Left forelimb (tissue), 1 donor: Measurements from ENCODE around the gene OR11L1.

Source experiments
- DNase-seq: peaks from one replicate; pipeline ENCODE4 v3.0.0-alpha.2; 2018; ENCODE audit warnings: low spot score

The OR11L1 gene, protein sequence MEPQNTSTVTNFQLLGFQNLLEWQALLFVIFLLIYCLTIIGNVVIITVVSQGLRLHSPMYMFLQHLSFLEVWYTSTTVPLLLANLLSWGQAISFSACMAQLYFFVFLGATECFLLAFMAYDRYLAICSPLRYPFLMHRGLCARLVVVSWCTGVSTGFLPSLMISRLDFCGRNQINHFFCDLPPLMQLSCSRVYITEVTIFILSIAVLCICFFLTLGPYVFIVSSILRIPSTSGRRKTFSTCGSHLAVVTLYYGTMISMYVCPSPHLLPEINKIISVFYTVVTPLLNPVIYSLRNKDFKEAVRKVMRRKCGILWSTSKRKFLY

DNA sequence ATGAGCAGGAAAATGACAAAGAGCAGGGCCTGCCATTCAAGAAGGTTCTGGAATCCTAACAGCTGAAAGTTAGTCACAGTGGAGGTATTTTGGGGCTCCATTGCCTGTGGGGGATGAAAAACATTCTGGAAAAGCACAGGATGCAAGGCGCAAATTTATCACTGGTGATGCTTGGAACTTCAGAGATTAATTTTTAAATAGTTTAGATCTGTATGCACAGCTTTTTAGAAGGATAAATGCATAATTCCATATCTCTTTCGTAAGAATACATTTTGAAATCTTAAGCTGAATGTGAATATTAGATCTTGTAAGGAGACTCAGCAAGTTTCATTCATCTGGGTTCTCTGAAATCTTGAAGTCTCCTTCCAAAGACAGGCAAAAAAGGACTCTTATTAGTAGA lies at the start of gene OR11L1:
Gene OR11L1 (minus strand): TSS at position 101 of the 400 bp plus-strand sequence. CDS start 0 bp downstream, at position 101.
- DNase-seq = no peak

DNA sequence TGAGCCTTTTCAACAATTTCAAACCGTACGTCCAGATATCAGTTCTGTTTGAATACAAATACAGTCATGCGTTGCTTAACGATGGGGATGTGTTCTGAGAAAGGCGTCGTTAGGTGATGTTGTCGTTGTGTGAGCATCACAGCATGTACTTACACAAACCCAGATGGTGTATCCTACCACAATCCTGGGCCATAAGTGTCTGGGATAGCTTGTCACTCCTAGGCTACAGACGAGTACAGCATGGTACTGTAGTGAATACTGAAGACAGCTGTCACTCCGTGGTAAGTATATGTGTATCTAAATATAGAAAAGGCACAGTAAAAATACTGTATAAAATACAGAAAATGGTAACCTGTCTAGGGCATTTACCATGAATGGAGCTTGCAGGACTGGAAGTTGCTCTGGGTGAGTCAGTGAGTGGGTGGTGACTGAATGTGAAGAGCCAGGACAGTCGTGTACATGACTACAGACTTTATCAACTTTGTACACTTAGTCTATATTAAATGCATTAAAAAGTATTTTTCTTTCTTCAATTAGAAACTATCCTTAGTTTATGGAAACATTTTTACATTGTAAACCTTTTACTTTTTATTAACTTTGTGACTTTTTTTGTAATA lies 43.2 kb upstream of the OR11L1 start:
- no peak for DNase-seq

DNA sequence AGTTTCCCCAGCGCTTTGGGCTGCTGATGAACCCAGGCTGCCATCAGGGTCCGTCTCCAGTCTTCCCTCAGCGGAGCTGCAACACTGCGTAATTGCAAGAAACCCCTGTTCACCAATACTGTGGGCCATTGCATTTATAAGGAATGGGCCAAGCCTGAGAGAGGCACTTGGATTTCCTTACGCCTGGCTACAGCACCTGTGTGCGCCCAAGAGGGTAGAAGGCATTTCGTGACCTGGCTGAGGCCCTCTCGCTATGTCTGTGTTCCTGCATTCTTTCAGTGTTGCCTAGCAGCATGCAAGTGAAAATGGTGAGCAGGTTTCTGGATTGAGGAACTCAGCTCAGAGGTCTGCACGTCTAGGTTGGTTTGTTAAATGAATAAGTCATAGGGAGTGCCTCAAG lies 41.6 kb upstream of the OR11L1 start:
- DNase-seq = no peak

DNA sequence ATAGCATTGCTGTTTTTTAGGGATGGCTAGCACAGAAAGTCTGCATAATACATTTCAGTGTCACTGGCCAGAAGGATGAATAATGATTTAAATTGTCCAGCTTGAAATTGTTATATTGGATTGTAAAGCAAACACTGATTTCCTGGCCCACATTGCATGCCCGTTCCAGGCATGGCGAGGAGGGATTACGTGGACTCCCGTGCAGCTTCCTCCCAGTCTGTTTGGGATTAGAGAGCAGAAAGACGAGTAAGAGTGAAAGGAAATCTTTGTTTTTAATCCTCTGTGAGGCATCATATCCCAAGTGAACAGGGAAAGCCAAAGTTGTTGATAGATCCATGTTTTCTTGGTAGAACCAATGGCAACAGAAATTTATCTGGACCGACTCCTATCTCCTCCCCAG lies 23.7 kb upstream of the OR11L1 start:
- DNase-seq = no peak

DNA sequence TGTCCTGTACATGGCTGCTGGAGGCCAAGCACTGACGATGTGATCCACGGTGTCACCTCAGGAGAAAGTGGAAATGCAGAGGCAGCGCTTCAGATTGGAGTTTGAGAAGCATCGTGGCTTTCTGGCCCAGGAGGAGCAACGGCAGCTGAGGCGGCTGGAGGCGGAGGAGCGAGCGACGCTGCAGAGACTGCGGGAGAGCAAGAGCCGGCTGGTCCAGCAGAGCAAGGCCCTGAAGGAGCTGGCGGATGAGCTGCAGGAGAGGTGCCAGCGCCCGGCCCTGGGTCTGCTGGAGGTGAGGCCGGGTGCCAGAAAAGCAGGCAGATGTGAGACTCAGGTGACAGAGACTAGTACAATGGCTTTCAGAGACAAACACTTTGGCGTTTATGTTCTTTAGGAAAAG lies 22.9 kb upstream of the OR11L1 start:
- no peak for DNase-seq

DNA sequence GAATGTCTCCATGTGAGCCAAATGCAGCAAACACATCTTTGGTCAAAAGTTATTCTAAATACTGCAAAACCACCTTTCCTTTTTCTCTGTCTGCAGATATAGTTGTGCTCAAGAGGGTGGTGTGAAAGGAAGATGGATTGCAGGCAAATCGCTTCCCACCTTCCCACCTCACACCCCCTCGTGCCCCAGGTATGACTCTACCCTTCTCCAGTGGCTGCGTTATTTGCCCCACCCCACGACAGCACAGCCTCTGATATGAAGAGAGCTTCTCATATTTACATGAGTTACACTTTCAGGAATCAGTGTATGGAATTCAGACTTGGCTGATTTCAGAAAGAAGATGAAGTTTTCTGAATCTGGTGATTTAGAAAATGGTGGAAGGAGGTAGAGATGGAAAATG lies 21.1 kb upstream of the OR11L1 start:
- no peak for DNase-seq

DNA sequence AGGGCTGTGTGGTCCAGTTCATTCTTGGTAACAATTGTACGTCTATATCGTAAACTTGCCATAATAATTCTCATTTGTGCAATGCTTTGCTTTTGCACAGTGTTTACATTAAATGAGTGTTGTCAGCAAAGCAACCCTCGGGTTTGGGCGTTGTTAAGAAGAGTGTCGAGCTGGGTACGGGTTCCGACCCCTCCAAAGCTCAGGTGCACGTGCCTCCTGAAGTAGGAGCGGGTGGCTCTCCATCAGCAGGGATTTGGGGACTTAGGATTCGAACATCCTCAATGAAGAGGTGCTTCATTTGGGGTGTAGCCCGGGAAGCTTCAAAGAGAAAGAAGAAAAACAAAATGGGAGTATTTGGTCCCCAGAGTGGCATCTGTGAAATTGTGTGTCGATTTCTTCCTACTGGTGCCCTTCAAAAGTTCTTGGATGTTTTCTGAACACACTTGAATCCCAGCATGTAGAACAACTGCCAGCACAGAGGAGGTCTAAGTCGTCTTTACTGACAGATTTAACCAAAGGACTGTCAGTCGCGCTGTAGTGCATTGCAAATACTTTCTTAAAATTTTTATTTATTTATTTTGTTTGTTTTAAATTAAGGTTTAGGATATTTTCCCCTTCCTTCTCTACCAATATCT lies 16.4 kb upstream of the OR11L1 start:
- DNase-seq = no peak

DNA sequence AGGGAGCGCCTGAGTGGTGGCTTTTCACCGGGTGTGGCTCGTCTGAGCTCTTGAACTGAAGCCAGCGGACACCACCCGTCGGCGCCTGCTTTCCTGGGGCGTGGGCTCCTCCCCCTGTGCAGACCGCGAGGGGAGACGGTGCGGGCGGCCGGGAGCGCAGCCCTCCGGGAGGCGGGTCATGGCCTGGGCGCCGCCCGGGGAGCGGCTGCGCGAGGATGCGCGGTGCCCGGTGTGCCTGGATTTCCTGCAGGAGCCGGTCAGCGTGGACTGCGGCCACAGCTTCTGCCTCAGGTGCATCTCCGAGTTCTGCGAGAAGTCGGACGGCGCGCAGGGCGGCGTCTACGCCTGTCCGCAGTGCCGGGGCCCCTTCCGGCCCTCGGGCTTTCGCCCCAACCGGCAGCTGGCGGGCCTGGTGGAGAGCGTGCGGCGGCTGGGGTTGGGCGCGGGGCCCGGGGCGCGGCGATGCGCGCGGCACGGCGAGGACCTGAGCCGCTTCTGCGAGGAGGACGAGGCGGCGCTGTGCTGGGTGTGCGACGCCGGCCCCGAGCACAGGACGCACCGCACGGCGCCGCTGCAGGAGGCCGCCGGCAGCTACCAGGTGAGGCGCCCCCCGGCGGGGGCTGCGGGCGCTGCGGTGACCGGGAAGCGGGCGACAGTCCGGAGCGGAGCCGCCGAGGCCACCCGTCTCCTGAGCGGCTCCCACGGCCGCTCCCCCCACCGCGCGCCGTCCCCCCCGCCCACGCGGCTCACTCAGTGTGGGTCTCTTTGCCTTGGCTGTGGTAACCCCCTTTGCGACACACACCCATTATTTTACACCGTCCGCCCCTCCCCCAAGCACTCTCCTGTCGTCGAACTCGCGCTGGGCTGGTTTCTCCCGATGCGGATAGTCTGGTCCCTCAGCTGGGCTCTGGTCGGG lies 15.6 kb upstream of the OR11L1 start, which contains the start of gene TRIM58:
Gene TRIM58 (plus strand): TSS at position 119 of the 916 bp plus-strand sequence. CDS start 60 bp downstream, at position 179.
- DNase-seq = no peak

DNA sequence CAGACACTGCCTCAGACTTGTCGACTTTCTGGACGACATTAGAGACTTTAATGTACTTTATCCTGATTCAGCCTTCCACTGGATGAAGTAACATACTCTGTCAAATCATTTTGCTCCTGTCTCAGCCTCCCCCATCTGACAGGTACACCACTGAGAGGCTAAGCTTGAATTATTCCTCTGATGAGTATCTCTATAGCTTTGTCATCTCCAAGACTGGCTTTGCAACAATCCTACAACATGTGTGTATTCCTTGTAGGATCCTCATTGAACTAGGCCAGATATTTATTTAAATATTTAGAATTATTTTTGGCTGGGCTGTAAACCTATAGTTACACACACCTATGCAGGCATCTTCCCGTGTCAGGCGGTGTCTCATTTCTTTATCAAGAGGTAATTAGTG lies 14.2 kb upstream of the OR11L1 start:
- DNase-seq = no peak

DNA sequence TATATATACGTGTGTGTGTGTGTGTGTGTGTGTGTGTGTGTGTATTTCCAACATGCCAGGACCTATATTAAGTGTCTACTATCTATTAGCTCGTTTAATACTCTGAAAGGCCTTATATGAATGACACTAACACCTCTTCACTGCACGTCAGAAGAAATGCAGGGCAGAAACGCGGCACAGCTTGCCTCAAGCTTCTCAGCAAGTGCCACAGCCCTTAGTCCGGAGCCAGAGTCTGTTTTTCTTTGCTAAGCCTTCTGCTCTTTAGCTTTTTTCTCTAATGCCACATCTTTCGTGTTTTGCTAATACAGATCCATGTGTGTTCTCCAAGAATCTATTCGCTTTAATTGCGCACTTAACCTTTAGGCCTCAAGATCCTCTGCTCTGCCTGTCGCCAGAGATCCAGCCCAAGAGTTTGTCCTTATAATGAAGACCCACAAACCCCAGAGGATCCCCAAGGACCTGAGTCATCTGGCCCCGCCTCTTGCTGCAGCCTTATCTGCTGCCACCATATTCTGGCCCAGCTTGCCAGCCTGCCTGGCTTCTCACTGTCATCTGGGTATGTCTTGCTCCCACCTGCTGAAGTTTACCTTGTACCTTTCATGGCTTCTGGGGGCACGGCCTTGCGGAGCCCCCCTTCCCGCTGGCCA lies 13.3 kb upstream of the OR11L1 start:
- no peak for DNase-seq

DNA sequence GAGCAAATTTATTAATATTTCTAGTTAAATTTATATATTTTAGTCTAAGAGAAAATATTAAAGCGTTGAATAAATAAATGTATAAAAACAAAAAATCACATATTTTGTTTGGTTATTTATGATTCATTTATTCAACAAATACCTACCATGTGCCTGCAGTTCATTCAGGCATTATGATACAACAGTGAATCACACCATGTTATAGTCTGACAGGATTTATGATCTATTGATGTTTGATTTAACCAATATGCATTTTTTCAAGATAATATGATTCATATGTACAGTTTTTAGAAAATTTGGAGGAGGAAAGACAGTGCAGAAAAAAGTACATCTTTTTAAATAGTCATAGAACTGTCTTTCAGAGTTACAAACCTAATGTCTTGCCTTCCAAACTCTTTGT lies 7.9 kb upstream of the OR11L1 start:
- DNase-seq = no peak

DNA sequence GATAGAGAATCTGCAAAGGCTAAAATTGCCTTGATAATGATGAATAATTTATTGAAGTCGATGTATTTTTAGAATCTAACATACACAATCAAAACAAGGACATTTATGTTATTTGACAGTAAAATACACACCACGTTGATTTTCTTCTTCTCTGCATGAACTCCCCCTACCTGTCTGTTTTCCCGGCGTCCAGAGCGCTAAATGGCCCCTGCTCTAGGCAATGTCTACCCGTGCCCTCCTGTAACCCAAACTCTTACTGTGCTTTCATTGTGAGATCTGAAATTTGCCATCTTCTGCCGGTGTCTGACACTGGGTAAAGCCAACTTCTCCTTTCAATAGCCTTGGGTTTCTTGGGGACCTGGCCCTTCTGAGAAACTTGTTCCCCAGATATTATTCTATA lies 6.7 kb upstream of the OR11L1 start:
- DNase-seq = no peak

DNA sequence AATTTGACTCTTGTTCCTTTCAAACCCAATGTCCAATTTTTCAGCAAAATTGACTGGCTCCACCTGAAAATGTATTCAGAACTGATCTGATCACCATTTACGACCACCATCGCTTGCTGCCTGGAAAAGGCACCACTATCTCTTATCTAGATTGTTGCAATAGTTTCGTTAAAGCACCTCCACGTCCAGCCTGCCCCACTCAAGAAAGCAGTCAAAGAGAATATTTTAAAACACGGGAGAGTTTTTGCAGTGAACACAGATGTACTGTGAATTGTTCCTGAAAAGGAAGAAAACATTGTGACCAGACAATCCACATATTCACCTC lies 4.0 kb upstream of the OR11L1 start:
- no peak for DNase-seq

DNA sequence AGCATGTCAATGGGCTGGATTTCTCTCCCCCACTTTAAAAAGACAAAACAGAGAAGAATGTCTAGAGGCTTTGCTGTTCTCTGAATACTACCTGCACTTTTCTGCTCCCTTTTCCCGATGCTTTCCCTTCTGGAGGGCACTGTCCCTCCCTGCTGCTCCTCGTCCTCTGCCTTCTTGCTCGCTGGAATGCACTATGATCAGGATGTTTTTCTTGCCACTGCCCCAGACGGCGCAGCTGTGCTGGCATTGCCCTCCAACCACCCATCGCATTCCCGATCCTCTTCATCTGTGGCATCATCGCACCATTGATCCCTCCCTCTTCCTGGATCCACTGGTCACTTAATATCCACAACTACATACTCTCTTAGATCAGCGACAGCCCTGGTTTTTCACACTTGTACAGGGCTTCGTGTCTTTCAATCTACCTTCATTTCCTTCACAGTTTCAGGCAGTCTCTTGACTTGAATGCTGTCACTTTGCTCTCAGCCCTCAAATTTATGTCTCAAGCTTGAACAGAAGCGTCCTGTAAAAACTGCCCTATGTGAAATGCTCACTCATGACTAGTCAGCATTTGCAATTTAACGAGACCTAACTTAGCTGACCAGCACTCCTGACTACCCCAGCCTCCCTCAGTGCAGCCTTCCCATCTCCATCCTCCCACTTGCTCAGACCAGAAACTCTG lies 3.5 kb upstream of the OR11L1 start:
- no peak for DNase-seq

DNA sequence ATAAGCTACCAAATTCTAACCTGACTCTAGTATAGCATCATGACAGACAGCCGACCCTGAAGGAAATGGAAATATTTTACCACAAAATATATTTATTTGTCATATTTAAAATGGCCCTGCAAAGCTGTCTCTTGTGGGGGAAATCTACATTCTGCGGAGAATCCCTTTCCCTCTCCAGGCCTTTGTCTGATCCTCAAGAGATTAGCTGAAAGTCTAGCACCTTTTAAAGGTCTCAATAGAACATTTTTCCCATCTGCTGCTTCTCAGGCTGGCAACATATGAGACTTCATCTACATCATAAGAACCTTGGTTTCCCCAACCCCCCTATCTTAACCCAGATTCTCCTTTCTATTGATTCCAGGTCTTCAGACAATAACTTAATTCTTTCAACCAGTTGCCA lies 1.7 kb upstream of the OR11L1 start:
- DNase-seq = no peak

DNA sequence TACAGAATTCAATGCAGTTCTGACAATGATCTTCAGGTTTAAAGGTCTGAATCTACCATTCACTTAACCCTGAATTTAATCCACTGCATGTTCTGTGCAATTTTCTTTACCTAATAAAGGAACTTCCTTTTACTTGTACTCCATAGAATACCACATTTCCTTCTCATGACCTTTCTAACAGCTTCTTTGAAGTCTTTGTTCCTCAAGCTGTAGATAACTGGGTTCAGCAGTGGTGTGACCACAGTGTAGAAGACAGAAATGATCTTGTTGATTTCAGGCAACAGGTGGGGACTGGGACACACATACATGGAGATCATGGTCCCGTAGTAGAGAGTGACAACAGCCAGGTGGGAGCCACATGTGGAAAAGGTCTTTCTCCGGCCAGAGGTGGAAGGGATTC lies 878 bp downstream of the OR11L1 start:
- no peak for DNase-seq

DNA sequence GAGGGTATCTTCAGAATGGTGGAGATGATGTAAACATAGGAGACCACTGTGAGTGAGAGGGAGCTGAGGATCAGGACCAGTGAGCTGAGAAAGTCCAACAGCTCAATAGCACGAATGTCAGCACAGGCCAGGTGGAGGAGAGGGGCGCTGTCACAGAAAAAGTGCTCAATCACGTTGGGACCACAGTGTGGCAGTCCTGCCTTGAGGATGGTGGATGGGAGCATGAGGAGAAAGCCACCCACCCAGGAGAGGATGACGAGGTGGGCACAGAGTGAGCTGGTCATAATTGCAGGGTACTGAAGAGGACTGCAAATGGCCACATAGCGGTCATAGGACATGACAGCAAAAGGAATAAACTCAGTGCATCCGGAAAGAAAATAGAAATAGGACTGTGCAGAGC lies 8.1 kb downstream of the OR11L1 start:
- no peak for DNase-seq

DNA sequence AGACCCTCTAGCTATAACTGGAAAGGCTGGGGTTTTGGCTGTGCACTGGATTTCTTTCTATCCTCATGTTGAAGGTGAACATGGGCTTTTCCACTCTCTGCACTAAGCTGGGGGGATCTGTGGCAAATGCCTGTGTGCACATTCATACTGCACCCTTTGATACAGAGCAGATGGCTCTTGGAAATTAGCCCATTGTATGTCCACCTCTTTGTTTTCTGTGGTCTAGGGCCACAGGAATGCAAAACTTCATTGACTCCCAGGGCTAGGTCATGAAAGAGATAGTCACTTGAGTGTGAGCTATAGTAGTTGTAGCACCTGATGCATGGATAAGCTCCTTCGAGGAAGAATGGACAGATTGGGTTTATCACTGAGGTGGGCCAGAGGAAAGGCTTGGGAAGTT lies 12.0 kb downstream of the OR11L1 start:
- no peak for DNase-seq

DNA sequence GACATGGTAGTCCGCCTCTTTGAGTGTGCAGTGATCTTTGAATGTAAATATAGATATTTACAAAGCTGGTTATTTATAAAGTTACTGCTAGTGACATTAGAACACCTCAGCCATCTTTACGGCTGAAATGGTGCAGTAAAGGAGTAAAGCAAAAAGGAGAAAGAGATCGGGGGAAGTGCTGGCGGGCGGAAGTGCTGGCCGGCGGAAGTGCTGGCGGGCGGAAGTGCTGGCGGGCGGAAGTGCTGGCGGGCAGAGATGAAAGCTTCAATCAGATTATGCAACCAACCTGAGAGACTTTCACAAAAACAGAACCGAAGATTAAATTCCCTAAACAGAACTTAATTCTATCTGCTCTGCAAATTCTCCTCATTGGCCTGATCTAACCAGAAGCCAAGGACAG lies 16.3 kb downstream of the OR11L1 start:
- no peak for DNase-seq

DNA sequence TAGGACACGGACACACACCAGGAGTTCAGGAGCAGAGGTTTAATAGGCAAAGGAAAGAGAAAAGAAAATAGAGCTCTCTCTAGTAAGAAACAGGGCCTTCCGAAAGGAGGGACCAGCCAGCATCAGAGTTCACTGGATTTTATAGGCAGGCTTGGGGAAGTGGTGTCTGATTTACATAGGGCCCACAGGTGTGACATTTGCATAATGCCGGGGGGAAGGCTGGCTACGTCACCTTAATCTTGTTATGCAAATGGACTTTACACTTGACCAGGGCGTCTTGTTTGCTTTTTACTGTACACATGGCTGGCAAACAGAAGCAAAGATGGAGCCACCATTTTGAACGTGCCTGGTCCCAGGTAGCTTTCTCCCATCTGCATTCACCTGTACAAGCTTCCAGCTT lies 17.7 kb downstream of the OR11L1 start, which contains the start of gene OR14A16:
Gene OR14A16 (minus strand): TSS at position 97 of the 400 bp plus-strand sequence. CDS start 8,390 bp downstream, outside the sequence.
- DNase-seq = no peak

DNA sequence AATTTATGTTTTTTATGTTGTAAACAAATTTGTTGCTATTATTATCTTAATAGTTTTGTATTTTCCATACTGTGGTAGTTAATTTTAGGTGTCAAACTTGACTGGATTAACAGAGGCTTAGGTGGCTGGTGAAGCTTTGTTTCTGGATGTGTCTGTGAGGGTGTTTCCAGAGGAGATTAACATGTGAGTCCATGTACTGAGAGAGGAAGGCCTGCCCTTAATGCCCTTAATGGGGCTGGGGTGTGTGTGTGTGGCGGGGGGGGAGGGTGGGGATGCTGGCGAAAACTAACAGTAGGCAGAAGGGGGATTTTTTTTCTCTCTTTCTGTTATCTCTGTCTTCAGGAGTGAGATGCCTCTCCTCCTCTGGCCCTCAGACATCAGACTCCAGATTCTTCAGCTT lies 19.6 kb downstream of the OR11L1 start:
- DNase-seq = no peak
